Esophagus squamous epithelium (tissue), 4 donors: ENCODE results near the gene VASH1.

Experiments used
- CTCF ChIP-seq, 6 experiments: fragments of 450-650 bp in 4 of 6; fragments of 200-600 bp in 2 of 6; sonication (generic) in 2 of 6; IDR thresholded peaks; one replicate each; pipeline ENCODE4 v1.5.1; 2016 to 2019; ENCODE audit warnings: antibody characterized with exemption in 6 of 6, mild to moderate bottlenecking in 4 of 6, moderate library complexity in 4 of 6
- POLR2A ChIP-seq, 4 donors: fragments of 450-650 bp; IDR thresholded peaks; one replicate each; pipeline ENCODE4 v1.6.1; 2017; ENCODE audit warnings: antibody characterized with exemption in 4 of 4, mild to moderate bottlenecking in 4 of 4, moderate library complexity in 3 of 4

GRCh38 chr14:76769636-76770292, 8.5 kb downstream of the VASH1 start:
- no peak for TF ChIP-seq POLR2A (IDR thresholded peaks at IDR 0.05)
- TF ChIP-seq CTCF (IDR thresholded peaks at IDR 0.05): no peak
